ENCODE measurements around the gene SMIM28.

The SMIM28 gene

DNA sequence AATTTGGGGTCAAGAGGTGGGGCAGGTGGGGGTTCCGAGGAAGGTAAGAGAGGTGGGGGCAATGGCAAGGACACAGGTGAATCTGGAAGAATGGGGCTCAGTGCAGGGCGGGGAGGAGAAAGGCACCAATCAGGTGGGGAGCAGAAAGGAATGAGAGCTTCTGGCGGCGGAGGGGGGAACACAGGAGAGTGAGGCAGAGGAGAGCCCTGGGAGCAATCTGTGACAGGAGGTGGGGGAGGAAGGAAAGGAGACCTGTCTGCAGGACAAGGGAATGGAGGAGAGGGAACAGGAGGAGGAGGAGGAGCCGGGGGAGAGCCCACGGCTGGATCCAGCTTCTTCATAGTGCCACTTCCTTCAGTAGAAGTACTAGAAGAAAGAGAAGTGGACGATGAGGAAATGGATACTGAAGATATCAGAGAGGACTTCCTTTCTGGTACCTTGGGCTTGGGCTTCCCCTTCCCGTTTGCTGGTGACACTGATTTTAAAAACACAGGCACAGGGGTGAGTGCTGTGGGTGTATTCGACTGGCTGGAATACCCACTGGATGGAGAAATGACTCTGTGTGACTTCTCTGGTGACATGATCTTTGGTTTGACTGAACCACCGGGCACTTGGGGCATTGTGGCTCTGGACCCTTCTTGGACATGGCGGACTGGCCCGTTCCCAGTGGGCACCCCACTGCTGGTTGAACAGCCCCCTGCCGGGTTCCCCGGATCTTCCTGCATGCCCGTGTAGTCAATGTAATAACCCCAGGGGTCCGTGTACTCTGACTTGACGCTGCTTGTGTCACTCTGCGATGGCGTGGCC is 53.8 kb downstream of the SMIM28 start:
- H3K27ac ChIP-seq, result no peak overlapping the region
- no peak for TF ChIP-seq ZFX (IDR thresholded peaks at IDR 0.05)
- TF ChIP-seq, protein P1, sequence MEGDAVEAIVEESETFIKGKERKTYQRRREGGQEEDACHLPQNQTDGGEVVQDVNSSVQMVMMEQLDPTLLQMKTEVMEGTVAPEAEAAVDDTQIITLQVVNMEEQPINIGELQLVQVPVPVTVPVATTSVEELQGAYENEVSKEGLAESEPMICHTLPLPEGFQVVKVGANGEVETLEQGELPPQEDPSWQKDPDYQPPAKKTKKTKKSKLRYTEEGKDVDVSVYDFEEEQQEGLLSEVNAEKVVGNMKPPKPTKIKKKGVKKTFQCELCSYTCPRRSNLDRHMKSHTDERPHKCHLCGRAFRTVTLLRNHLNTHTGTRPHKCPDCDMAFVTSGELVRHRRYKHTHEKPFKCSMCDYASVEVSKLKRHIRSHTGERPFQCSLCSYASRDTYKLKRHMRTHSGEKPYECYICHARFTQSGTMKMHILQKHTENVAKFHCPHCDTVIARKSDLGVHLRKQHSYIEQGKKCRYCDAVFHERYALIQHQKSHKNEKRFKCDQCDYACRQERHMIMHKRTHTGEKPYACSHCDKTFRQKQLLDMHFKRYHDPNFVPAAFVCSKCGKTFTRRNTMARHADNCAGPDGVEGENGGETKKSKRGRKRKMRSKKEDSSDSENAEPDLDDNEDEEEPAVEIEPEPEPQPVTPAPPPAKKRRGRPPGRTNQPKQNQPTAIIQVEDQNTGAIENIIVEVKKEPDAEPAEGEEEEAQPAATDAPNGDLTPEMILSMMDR (conservative IDR thresholded peaks at IDR 0.05), result no peak

DNA sequence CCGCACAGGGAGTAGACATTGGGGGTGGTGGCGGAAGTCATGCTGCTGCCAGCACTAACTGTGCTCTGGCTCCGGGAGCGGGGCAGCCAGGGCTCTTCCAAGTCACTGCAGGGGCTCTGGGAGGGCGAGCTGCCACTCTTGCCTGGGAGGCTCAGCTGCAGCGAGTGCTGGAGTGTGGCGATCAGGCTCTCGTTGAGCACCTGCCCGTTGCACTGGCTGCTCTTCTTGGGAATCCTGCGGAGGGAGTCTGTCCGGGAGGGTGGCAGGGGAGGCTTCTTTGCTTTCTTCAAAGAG is 54.3 kb downstream of the SMIM28 start:
- TF ChIP-seq ZFX (IDR thresholded peaks at IDR 0.05), result no peak
- TF ChIP-seq, protein P1 (conservative IDR thresholded peaks at IDR 0.05), result no peak
- H3K27ac ChIP-seq, result no peak overlapping the region
